ENCODE data around the gene SMIM38. TPM values are rescaled to one million over a fixed set of nuclear protein-coding genes. Genes with fewer than 3 reads are reported as not detected.

SMIM38 gene
- total and polyA plus RNA-seq, 9 of the 15 experiments (the other 6 are each of a cell fraction or from before 2014, with no cell fraction given): 0.07 to 1.2 (median 0.21) TPM; not detected in 2

DNA sequence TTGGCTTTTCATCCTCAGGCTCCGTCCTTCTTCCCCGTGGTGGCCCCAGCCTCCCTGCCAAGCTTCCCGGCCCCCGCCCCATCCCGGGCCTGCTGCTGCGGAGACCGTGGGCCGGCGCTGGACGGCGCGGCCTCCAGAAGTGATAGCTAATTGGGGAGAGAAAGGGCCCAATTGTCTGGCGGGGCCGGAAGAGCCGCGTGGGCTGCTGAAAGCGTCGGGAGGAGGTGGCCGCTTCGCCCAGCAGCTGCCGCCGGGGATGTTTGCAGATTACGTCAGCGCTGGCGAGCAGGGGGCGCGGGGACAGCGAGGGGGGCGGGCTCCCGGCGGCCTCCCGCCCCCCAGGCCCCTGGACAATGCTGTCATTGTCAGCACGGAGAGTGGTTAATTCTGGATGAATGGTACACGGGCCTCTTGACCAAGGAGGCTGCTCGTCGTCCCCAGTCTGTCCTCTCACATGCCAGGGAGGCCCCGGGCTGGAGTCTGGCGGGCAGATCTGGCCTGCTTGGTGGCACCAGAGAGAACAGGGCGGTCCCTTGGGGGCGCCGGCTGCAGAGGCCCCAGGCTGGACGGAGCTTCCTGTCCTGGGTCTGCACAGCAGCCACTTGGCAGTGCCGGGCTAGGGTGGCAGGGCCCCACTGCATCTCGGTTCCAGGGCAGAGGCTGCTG is 1.6 kb downstream of the SMIM38 start (continued):
- TF ChIP-seq TCF7L2 (IDR thresholded peaks at IDR 0.05; ENCODE audit: low read depth, low read length) (no peak), RBFOX2 (IDR thresholded peaks at IDR 0.05; ENCODE audit: low read depth, low read length) (peak; percentile 43; the same call in 1 of the 2 replicates), TBP (optimal IDR thresholded peaks at IDR 0.05; ENCODE audit: low read depth, low read length) (no peak), STAT5B (CRISPR knock-in tag; IDR thresholded peaks at IDR 0.05) (no peak), SIN3A (IDR thresholded peaks at IDR 0.05; ENCODE audit: borderline replicate concordance in 2 of 2, control insufficient read depth in 1 of 2, low read depth in 2 of 2, low read length in 2 of 2) (no peak), TSC22D4 (tag; IDR thresholded peaks at IDR 0.05) (no peak), ZNF311 (CRISPR knock-in tag; IDR thresholded peaks at IDR 0.05) (no peak), ZNF76 (CRISPR knock-in tag; IDR thresholded peaks at IDR 0.05; ENCODE audit: borderline replicate concordance) (no peak), NCOA2 (IDR thresholded peaks at IDR 0.05; ENCODE audit: partially characterized antibody in 2 of 2) (no peak), ATF7 (IDR thresholded peaks at IDR 0.05) (0 out of 2 replicates have a peak, but pooled peaks have one; percentile 39), MXI1 (IDR thresholded peaks at IDR 0.05; ENCODE audit: low read depth, low read length) (no peak), KLF1 (tag; IDR thresholded peaks at IDR 0.05) (no peak), MYC (IDR thresholded peaks at IDR 0.05; ENCODE audit: low read depth, low read length) (no peak), MYC (CRISPR knock-in tag; IDR thresholded peaks at IDR 0.05; ENCODE audit: borderline replicate concordance, low read depth) (no peak), ZBTB7A (IDR thresholded peaks at IDR 0.05; ENCODE audit: borderline replicate concordance, control insufficient read depth, low read depth, low read length) (peak; percentile 23; the same call in 1 of the 2 replicates), CBFA2T2 (conservative IDR thresholded peaks at IDR 0.05) (no peak), HIVEP1 (CRISPR knock-in tag; IDR thresholded peaks at IDR 0.05) (no peak), SMAD1 (IDR thresholded peaks at IDR 0.05; ENCODE audit: low read depth, low read length, partially characterized antibody) (no peak), ZNF507 (tag; conservative IDR thresholded peaks at IDR 0.05) (no peak), NCOA1 (IDR thresholded peaks at IDR 0.05; ENCODE audit: low read depth) (no peak), BHLHE40 (IDR thresholded peaks at IDR 0.05; ENCODE audit: low read length) (no peak), ZNF184 (CRISPR knock-in tag; IDR thresholded peaks at IDR 0.05) (no peak)
- TF ChIP-seq, protein P1, sequence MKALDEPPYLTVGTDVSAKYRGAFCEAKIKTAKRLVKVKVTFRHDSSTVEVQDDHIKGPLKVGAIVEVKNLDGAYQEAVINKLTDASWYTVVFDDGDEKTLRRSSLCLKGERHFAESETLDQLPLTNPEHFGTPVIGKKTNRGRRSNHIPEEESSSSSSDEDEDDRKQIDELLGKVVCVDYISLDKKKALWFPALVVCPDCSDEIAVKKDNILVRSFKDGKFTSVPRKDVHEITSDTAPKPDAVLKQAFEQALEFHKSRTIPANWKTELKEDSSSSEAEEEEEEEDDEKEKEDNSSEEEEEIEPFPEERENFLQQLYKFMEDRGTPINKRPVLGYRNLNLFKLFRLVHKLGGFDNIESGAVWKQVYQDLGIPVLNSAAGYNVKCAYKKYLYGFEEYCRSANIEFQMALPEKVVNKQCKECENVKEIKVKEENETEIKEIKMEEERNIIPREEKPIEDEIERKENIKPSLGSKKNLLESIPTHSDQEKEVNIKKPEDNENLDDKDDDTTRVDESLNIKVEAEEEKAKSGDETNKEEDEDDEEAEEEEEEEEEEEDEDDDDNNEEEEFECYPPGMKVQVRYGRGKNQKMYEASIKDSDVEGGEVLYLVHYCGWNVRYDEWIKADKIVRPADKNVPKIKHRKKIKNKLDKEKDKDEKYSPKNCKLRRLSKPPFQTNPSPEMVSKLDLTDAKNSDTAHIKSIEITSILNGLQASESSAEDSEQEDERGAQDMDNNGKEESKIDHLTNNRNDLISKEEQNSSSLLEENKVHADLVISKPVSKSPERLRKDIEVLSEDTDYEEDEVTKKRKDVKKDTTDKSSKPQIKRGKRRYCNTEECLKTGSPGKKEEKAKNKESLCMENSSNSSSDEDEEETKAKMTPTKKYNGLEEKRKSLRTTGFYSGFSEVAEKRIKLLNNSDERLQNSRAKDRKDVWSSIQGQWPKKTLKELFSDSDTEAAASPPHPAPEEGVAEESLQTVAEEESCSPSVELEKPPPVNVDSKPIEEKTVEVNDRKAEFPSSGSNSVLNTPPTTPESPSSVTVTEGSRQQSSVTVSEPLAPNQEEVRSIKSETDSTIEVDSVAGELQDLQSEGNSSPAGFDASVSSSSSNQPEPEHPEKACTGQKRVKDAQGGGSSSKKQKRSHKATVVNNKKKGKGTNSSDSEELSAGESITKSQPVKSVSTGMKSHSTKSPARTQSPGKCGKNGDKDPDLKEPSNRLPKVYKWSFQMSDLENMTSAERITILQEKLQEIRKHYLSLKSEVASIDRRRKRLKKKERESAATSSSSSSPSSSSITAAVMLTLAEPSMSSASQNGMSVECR (CRISPR knock-in tag; IDR thresholded peaks at IDR 0.05): no peak
- TF ChIP-seq, protein P2, sequence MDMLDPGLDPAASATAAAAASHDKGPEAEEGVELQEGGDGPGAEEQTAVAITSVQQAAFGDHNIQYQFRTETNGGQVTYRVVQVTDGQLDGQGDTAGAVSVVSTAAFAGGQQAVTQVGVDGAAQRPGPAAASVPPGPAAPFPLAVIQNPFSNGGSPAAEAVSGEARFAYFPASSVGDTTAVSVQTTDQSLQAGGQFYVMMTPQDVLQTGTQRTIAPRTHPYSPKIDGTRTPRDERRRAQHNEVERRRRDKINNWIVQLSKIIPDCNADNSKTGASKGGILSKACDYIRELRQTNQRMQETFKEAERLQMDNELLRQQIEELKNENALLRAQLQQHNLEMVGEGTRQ (CRISPR knock-in tag; IDR thresholded peaks at IDR 0.05): no peak
